Ovary (tissue), 10 donors: ENCODE data around the gene DNAJC3. TPM values are rescaled to one million over a fixed set of nuclear protein-coding genes. Genes with fewer than 3 reads are reported as not detected.
A peak's percentile ranks its signal among the peaks of the same experiment; 100 is the strongest.

Experiments
- DNase-seq, 5 donors: peaks; one replicate each; pipeline ENCODE4 v3.0.0-alpha.2; 2019 to 2020
- H3K27ac ChIP-seq, 2 donors: fragments of 200-600 bp; one replicate each; pipeline versions ENCODE4 v1.5.1 to v1.8.0; 2019 to 2022
- H3K27me3 ChIP-seq: fragments of 200-600 bp; one replicate; pipeline ENCODE4 v1.8.0; 2022
- H3K36me3 ChIP-seq: fragments of 200-600 bp; sonication (generic); one replicate; pipeline ENCODE4 v1.5.1; 2019
- H3K4me1 ChIP-seq: one replicate; pipeline ENCODE4 v1.8.1; 2013; ENCODE audit warnings: mild to moderate bottlenecking, moderate library complexity; ENCODE audit not compliant: insufficient read depth
- H3K4me3 ChIP-seq: fragments of 200-600 bp; sonication (generic); one replicate; pipeline ENCODE4 v1.5.1; 2017
- H3K9me3 ChIP-seq, 2 donors: fragments of 200-600 bp in 1 of 2; sonication (generic) in 1 of 2; one replicate each; pipeline versions ENCODE4 v1.5.1 to v1.8.1; 2013 to 2019; ENCODE audit warnings: mild to moderate bottlenecking in 1 of 2, moderate library complexity in 1 of 2
- CTCF ChIP-seq, 3 donors: fragments of 450-650 bp in 2 of 3; fragments of 200-600 bp in 1 of 3; IDR thresholded peaks; one replicate each; pipeline versions ENCODE4 v1.5.1 to v1.8.0; 2016 to 2022; ENCODE audit warnings: antibody characterized with exemption in 3 of 3, mild to moderate bottlenecking in 1 of 3
- EP300 ChIP-seq: sonication (generic); formaldehyde crosslinking; IDR thresholded peaks from one replicate; pipeline ENCODE4 v1.6.1; 2017; ENCODE audit warnings: antibody characterized with exemption
- POLR2A ChIP-seq: fragments of 450-650 bp; IDR thresholded peaks from one replicate; pipeline ENCODE4 v1.6.1; 2017; ENCODE audit warnings: antibody characterized with exemption, mild to moderate bottlenecking, moderate library complexity
- WGBS, 3 donors: extraction: QIAGEN DNeasy Blood & Tissue Kit in 1 of 3; methylation state at CpG; one replicate each; pipeline versions ENCODE4 v1.1.5 to v1.1.7; 2013 to 2017; 5-methylcytosine and 5-hydroxymethylcytosine counted together
- intact Hi-C, 4 donors: fragments of 100-400 bp; cut with DNase I; formaldehyde crosslinking; loops; one replicate each; pipeline versions ENCODE4 v1.11.0 to v1.15.1; 2022 to 2023
- long read RNA-seq, 3 donors: library from polyadenylated mRNA in 2 of 3; unstranded in 2 of 3; transcript quantifications; one replicate each; pipeline ENCODE4 v2.0.0 and lab custom pipeline, GENCODE V29; 2021 to 2026
- polyA plus RNA-seq, 2 donors: library from polyadenylated mRNA; stranded (reverse); fragments of 200-250 nt in 1 of 2; fragments of 350-450 nt in 1 of 2; fragmentation: Illumina TruSeq in 1 of 2; extraction: RNeasy Lipid Tissue Mini Kit (QIAGEN cat#74804) in 1 of 2; gene quantifications; one replicate each; pipeline ENCODE4 v1.2.3, GENCODE V29; 2013 to 2014
- total RNA-seq, 7 donors: library from RNA; depleted of rRNA in 2 of 7; stranded (reverse); fragments of >200 nt in 2 of 7; fragmentation: NEBNext Ultra II Directional in 3 of 7; extraction: Animal tissue kit (Norgen Biotek cat#: 25700) in 3 of 7; gene quantifications; one replicate each; pipeline versions ENCODE4 v1.1.0 to v1.2.4, GENCODE V29; 2016 to 2023
- donor health status: DM: no; HTN: no; CAD: no; lungs with moderate emphysema.
- donor health status: DM: no; HTN: no; CAD: no.
- donor health status: Bipolar disorder and iron deficiency.
- donor health status: DM: yes; HTN: yes; CAD: no.
- donor health status: DM: no; HTN: no; CAD: no.
- donor health status: DM: yes; HTN: yes; CAD: no.

The DNAJC3 gene
- 10 to 100 TPM; 29.6 to 56.7 (median 38.3) TPM for total RNA-seq
- polyA plus RNA-seq: 10 to 100 TPM; 13.6 to 24.5 TPM
- long read RNA-seq, donor 1, full-length matches to known transcripts: 7 of 202 reads
- long read RNA-seq, donor 1, partial matches to known transcripts: 179 of 202 reads
- long read RNA-seq, donor 1, other reads (novel, unspliced or antisense): 16 of 202 reads
- long read RNA-seq, donor 2, full-length matches to known transcripts: 5 of 10 reads
- long read RNA-seq, donor 2, partial matches to known transcripts: 5 of 10 reads
- long read RNA-seq, donor 2, other reads (novel, unspliced or antisense): 0 of 10 reads
- long read RNA-seq, donor 3, full-length matches to known transcripts: 52 of 70 reads
- long read RNA-seq, donor 3, partial matches to known transcripts: 3 of 70 reads
- long read RNA-seq, donor 3, other reads (novel, unspliced or antisense): 15 of 70 reads

GRCh38 chr13:95676762-95677563 is at the start of gene DNAJC3:
Gene DNAJC3 (plus strand): TSS chr13:95677139. CDS start chr13:95677256, 117 bp downstream.
- intact Hi-C loops: loop anchor here in 1 of 4 donors (2.0 kb wide), 1 partner anchor 34 kb away; no protein-coding TSS in a partner anchor
- peaks cover 0 to under 1% of the 10 kb centered on the region in 2 donors for H3K9me3 ChIP-seq
- 0 to 1% (median 0%) methylated on average over 57 to 90 of the region's 90 CpGs for WGBS, 3 donors

GRCh38 chr13:95627590-95627989 is 49.3 kb upstream of the DNAJC3 start:
- Histone ChIP-seq H3K4me1 (no peaks in the 10 kb centered on the region), H3K9me3 (no peaks in the 10 kb centered on the region), H3K27me3 (no peaks in the 10 kb centered on the region), H3K4me3 (no peak overlapping the region), H3K36me3 (no peaks in the 10 kb centered on the region), H3K27ac (no peak overlapping the region)
- no peak for DNase-seq
- TF ChIP-seq POLR2A (no peak), CTCF (IDR thresholded peaks at IDR 0.05) (no peak), EP300 (no peak)
- intact Hi-C loops: no loop called here
- 94 to 98% (median 96%) methylated on average over 1 of the region's 1 CpG for WGBS, 3 donors

More at GRCh38 chr13:95676762-95677563, at the start of gene DNAJC3:
- DNase-seq: peak; percentile 98 to 99 (median 98)
- peak within 1 kb of the TSS; percentile 85 to 89 for H3K27ac ChIP-seq
- TF ChIP-seq CTCF (IDR thresholded peaks at IDR 0.05) (no peak), POLR2A (peak; percentile 87), EP300 (no peak)
- no peaks in the 10 kb centered on the region for H3K27me3 ChIP-seq
- H3K36me3 ChIP-seq: no peaks in the 10 kb centered on the region
- H3K4me3 ChIP-seq: peak within 1 kb of the TSS; percentile 70
- H3K4me1 ChIP-seq: no peaks in the 10 kb centered on the region

- Histone ChIP-seq H3K9me3 (no peaks in the 10 kb centered on the region), H3K27me3 (no peaks in the 10 kb centered on the region), H3K36me3 (no peaks in the 10 kb centered on the region), H3K4me1 (no peaks in the 10 kb centered on the region), H3K27ac (no peak overlapping the region), H3K4me3 (no peak overlapping the region)
- TF ChIP-seq EP300: no peak
- TF ChIP-seq POLR2A: no peak
- no peak for TF ChIP-seq CTCF (IDR thresholded peaks at IDR 0.05)
- no peak for DNase-seq
- intact Hi-C loops: no loop called here
- WGBS, 3 donors: 96 to 99% (median 98%) methylated on average over 1 of the region's 1 CpG
Measured at GRCh38 chr13:95628488-95628887, 48.5 kb upstream of the DNAJC3 start.

- no peaks in the 10 kb centered on the region for H3K9me3 ChIP-seq
- intact Hi-C loops: no loop called here
- no peak for TF ChIP-seq POLR2A
- TF ChIP-seq EP300: no peak
- TF ChIP-seq CTCF (IDR thresholded peaks at IDR 0.05): no peak
- no peaks in the 10 kb centered on the region for H3K4me1 ChIP-seq
- 65 to 96% (median 75%) methylated on average over 4 of the region's 4 CpGs for WGBS, 3 donors
- no peak overlapping the region for H3K27ac ChIP-seq
- no peaks in the 10 kb centered on the region for H3K36me3 ChIP-seq
- H3K27me3 ChIP-seq: no peaks in the 10 kb centered on the region
- no peak overlapping the region for H3K4me3 ChIP-seq
- no peak for DNase-seq
Measured at GRCh38 chr13:95629071-95629470, 47.9 kb upstream of the DNAJC3 start.
